Midbrain (tissue), 1 donor: Measurements from ENCODE around the gene ERBIN.

Experiments used
- DNase-seq: peaks from one replicate; lab custom pipeline; 2025; lab: John Stamatoyannopoulos, UW

The ERBIN gene

DNA sequence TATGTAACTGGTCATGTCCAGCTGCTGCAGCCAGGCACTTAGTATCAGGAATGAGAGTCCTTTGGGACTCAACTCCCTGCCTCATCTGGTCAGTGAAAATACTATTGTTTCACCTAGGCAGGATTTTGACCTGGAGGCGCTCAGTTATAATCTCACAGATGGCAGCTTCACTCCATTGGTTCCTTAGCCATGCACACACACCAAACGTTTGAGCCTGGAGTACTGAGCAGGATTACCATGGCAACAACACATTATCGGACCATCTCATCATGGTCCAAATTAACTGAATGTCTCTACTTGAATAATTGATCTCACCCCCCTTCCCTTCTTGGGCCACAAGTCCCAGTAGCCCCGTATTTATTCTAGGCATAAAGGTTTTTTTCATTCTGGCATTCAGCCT lies 202.8 kb downstream of the ERBIN start:
- DNase-seq: no peak

DNA sequence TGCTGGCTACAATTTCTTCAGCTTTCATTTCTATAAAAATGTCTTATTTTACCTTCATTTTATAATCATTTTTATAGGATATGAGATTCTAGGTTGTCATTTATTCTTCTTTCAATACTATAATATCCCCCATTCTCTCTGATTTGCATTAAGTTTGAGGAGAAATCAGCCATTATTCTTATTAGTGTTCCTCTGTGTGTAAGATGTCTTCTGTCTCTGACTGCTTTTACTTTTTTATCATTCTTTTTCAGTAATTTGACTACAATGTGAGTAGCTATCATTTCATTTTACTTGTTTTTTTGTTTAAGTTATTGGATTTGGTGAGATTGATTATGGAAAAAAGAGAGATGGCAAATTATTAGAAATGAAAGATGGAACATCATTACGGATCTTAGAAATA lies 204.1 kb downstream of the ERBIN start:
- no peak for DNase-seq
